ES-I3 (cell line): ENCODE results near the gene CEBPA.

ENCODE experiments used
- H3K36me3 ChIP-seq: 2 replicates; pipeline ENCODE4 v1.6.1; 2013; ENCODE audit warnings: mild to moderate bottlenecking, low read length, control low read depth, moderate library complexity; ENCODE audit not compliant: insufficient read depth
- H3K4me1 ChIP-seq: 2 replicates; pipeline ENCODE4 v1.6.1; 2013; ENCODE audit warnings: mild to moderate bottlenecking, control low read depth, low read length; ENCODE audit not compliant: insufficient read depth
- H3K9ac ChIP-seq: 2 replicates; pipeline ENCODE4 v1.6.1; 2013; ENCODE audit warnings: low read depth, mild to moderate bottlenecking, low read length, moderate library complexity
- H3K9me3 ChIP-seq: 2 replicates; pipeline ENCODE4 v1.6.1; 2013; ENCODE audit warnings: mild to moderate bottlenecking, low read length, moderate library complexity; ENCODE audit not compliant: control insufficient read depth, insufficient read depth

The CEBPA gene

DNA sequence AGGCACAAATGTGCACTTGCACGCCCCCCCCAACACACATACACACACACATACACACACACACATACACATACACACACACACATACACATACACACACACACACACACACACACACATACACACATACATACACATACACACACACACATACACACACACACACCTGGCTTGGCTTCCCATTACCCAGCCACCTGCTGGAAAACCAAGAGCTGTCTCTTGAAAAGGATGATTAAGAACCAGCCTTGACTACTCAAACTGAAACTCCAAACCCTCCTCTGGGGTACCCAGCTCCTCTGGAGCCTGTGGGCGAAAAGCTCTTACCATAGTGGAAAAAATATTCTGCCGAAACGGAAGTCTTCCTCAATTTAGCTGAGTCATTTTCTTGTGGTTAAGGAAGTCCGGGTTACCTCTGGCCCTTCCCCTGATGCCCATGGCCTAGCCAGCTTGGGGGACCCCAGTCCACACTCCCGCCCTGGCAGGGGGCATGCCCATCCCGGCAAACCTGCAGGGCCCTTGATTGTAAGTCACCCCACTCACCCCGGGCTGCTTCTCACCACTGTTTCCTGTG, 21.9 kb downstream of the CEBPA start:
- Histone ChIP-seq H3K9ac (no peak overlapping the region), H3K9me3 (no peaks in the 10 kb centered on the region), H3K4me1 (no peaks in the 10 kb centered on the region; the same call in 1 of the 2 replicates), H3K36me3 (no peaks in the 10 kb centered on the region)

DNA sequence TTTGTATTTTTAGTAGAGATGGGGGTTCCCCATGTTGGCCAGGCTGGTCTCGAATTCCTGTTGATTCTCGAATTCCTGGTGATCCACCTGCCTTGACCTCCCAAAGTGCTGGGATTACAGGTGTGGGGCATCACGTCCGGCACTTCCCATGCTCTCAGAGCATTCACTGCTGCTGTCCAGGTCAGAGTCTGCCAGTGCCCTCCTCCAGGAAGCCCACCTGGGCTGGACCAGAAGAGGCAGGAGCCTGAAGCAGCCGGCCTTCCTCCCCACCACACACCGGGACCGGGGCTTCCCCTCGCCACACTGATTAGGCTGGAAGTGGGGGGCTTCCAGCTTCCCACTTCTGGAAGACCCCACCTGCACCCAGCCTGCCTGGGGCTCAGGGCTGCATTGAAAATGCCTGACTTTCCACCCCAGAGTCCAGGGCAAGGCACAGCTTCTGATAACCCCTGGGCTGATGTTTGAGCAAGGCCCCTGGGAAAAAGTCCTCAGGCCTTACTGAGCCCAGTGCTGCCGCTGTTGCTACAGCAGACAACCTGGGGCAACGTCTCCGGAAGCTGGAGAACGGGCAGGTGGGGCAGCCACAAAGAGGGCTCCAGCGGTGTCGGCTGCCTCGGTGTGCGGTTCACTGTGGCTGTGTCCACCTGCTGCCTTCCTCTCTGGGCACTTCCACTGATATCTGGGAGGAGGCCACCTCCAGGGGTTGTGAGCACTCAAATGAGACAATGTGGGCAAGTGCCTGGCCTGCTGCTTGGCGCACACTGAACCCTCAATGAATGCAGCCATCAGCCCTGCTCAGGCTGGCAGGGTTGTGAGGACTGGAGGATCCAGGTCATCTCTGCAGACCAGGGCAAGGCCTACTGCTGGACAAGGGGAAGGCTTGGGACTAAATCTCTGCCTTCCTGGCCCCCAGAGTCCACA, 22.6 kb downstream of the CEBPA start:
- H3K9ac ChIP-seq: no peak overlapping the region
- H3K4me1 ChIP-seq: no peaks in the 10 kb centered on the region
- no peaks in the 10 kb centered on the region for H3K36me3 ChIP-seq

DNA sequence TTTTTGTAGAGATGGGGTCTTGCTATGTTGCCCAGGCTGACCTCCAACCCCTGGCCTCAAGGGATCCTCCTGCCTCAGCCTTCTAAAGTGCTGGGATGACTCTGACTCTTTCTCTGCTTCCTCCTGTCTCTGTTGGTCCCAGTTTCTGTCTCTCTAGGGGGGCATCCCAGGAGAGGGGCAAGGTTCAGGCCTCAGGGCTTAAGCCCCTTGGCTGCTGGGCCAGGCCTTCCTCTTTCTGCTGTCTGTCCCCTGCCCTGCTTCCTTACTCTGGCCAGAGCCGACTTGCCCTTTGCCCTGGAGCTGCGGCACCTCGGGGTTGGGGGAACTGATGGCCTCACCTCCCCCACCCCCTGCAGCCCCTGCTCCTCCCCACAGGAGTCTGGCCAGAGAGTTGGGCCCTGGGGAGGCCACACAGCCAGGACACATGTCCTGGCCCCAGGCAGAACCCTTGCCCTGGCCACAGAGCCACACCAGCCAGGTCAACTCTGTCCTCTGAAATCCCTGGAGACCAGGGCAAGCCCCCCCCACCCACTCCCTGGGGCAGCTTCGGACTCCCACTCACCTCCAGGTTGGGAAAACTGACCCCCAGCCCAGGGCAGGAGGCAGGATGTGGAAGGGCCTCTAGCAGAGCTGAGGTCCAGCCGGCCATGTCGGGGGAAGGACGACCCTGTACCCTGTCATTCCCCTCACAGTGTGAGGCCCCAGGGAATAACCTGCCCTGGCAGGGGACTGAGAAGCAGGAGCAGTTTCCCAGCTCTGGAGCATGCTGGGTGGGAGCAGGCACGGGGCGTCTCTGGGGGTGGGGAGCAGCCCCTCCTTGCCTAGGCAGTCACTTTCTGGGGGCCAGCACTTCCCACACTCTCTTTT, 23.7 kb downstream of the CEBPA start:
- Histone ChIP-seq H3K9ac (no peak overlapping the region), H3K36me3 (no peaks in the 10 kb centered on the region), H3K4me1 (peaks cover 7% of the 10 kb centered on the region; the same call in 1 of the 2 replicates), H3K9me3 (no peaks in the 10 kb centered on the region)

More for the DNA sequence above, 22.6 kb downstream of the CEBPA start:
- H3K9me3 ChIP-seq: no peaks in the 10 kb centered on the region

DNA sequence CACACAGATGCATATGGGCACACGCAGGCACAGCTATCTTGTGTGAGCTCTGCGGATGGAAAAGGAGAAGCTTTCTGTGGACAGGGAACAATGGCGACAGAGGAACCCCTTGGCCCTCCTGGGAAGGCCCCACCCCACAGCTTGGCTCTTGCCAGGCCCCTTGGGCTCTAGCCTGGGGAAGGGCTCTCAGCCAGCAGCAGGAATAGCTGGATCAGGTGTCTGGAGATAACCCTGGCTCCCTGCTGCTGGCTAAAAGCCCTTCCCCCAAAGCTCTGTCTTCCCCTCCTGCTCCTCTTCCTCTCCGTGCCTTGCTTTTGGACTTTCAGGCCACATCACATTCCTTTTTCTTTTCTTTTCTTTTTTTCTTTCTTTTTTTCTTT, 24.3 kb downstream of the CEBPA start:
- Histone ChIP-seq H3K36me3 (no peaks in the 10 kb centered on the region), H3K4me1 (peaks cover 7% of the 10 kb centered on the region; the same call in 1 of the 2 replicates), H3K9ac (no peak overlapping the region), H3K9me3 (no peaks in the 10 kb centered on the region)

DNA sequence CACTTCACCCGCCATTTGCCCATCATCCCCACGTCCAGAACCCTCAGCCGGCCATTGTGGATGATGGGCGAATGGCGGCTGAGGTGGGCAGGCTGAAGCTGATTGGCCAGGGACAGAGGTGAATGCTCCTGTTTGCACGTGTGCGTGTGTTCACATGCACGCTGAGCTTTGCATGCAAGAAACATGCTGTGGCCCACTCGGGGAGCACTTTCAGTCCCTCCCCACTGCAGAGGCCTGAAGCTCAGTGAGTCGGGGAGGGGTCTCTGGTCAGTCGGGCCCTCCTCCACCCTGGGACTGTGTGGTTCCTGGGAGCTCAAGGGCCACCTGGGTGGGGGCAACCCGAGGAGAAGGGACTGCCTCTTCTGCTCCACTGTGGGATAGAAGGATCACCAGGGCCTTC, 24.9 kb downstream of the CEBPA start:
- H3K36me3 ChIP-seq: no peaks in the 10 kb centered on the region
- peaks cover 7% of the 10 kb centered on the region; the same call in 1 of the 2 replicates for H3K4me1 ChIP-seq
- H3K9ac ChIP-seq: no peak overlapping the region
- no peaks in the 10 kb centered on the region for H3K9me3 ChIP-seq

DNA sequence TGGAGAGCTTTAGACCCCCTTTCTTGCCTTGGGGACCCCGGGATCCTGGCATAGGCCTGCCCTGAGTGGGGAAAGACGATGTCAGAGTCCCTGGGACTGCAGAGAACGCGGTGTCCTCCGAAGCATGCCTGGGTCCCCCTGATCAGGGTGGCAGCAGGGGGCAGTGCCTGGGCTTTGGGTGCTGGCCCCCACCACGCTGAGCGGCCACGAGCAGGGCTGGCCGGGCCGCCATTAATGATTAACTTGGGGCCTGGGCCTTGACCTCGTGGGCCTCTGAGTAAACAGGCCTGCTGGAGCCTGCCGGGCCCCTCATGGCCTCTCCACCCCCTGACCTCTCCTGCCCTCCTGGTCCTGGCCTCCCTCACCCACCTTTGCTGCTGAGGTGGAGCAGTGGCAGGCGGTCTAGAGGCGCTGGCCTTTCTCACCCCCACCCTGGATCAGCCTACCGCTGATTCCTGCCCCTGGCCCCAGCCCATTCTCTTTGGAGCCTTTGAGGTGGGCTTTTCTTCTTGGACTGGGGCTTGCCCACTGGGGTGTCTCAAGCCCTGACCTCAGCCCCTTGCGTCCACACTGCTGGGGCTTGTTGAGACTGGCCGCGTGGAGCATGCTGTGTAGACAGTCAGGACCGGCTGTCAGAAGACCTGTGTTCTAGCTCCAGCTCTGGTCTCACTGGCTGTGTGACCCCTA, 26.3 kb downstream of the CEBPA start:
- H3K4me1 ChIP-seq: peaks cover 7% of the 10 kb centered on the region; the same call in 1 of the 2 replicates
- H3K36me3 ChIP-seq: no peaks in the 10 kb centered on the region
- H3K9ac ChIP-seq: no peak overlapping the region
- H3K9me3 ChIP-seq: no peaks in the 10 kb centered on the region

DNA sequence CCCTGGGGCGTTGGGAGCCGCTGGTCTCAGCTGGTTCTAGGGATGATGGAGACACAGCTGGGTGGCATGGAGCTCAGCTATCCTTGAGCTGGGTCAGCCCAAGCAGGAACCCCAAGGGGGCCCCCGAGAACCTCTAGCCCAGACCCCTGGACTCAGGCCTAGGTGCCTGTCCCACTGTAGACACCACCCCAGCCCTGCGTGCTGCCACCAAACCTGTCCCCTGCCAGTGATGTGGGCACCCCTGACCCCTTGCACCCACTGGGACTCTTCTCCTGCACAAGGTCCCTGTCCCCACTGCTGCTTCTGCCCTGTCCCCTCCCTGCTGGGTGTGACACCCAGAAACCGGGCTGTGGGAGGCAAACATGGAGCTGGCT, 26.8 kb downstream of the CEBPA start:
- Histone ChIP-seq H3K4me1 (peaks cover 7% of the 10 kb centered on the region; the same call in 1 of the 2 replicates), H3K9ac (no peak overlapping the region), H3K9me3 (no peaks in the 10 kb centered on the region), H3K36me3 (no peaks in the 10 kb centered on the region)

DNA sequence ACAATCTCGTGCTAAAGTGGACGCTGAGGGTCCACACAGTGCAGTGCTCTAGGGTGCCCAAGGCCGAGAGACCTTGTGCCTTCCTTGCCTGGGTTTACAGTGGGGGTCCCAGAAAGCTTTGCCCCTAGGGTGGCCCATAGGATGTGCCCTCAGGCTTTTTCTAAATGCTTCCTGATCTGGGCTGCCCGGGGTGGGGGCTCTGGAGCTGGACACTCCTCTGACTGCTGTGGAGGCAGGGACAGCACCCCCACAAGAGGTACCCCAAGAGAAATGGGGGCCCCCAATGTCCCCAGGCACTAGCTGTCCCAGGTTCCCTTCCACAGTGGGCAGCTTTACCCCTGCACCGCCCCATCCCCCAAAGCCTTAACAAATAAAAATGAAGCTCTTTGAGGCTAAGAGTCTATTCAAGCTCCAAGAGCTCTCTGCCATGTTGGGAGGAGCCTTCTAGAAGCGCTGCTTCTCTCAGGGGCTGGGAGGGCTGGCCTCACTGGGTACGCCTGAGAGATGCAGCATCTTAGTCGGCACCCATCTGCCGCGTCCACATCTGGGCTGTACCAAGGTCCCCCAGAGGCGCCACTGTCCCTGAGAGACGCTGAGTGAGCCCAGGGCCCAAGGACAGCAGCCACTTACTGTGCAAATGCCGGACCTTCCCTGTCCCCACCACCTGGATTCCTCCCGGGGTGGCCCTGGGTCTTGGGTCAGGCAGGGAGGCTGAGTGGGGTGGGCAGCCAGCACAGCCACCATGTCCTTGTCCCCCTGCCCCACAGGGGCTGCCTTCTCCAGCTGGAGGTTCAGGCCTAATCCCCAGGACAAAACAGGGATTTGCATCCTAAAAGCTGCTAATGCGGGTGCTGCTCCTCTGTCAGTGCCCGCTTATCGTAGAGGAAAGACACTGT, 27.4 kb downstream of the CEBPA start:
- H3K36me3 ChIP-seq: no peaks in the 10 kb centered on the region
- no peaks in the 10 kb centered on the region for H3K9me3 ChIP-seq
- peaks cover 7% of the 10 kb centered on the region; the same call in 1 of the 2 replicates for H3K4me1 ChIP-seq
- H3K9ac ChIP-seq: no peak overlapping the region

DNA sequence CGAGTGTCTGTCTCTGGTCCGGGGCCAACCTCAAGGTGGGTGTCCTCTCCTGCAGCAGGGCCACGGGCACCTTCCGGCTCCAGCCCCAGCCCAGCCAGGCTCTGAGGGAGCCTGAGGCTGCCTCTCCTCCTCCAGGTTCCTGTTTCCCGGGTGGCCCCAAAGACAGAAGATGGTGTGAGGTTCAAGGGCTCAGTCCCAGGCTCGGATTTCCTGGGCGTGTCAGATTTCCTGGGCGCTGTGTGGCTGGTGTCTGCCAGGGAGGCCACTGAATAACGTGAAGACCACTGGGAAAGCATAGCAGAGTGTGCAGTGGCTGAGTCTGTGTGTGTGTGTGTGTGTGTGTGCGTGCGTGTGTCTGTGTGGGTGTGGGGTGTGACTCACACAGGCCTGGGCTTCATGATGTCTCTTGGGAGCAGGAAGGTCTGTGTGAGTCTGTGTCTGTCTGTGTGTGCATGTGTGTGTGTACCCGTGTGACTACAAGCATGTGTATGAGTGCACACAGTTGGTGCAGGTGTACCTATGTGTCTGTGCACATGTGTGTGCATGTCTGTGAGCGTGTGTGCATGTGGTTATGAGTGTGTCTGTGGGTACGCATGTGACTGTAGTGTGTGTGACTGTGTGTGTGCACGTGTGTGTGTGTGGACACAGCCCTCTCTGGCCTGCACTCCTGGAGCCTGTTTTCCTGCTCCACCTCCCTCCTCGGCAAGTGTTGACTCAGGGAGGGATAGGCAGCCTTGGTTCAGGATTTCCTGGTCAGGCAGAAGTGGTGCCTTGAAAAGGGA, 28.3 kb downstream of the CEBPA start:
- peaks cover 7% of the 10 kb centered on the region; the same call in 1 of the 2 replicates for H3K4me1 ChIP-seq
- no peaks in the 10 kb centered on the region for H3K9me3 ChIP-seq
- H3K36me3 ChIP-seq: no peaks in the 10 kb centered on the region
- no peak overlapping the region for H3K9ac ChIP-seq

DNA sequence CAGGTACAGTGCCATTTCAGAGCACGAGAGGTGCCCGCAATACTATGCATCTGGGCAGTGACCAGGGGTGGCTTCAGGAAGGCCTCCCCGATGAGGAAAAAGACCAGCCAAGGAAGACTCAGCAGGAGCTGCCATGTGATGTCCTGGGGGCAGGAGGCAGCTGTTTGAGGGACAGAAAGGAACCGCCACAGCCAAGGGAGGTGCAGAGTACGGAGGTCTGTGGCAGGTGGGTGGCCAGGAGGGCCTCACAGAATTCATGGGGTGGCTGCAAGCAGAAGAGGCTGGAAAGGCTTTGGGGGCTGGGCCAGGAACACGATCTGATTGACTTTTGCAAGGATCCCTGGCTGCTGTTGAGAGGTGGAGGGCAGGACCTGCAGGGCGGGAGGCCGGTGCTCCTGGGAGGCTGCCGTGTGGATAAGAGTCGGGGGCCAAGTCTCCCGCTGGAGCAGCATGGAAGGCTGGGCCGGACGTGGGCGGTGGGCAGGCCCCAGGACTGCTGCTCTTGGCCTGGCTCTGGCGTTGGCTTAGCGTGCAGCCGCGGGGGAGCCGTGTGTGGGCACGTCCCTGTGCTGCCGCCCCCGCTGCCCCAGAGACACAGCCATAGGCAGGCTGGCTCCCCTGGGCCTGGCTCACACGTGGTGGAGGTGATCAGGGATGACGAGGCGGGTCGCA, 29.1 kb downstream of the CEBPA start:
- Histone ChIP-seq H3K36me3 (no peaks in the 10 kb centered on the region), H3K4me1 (peaks cover 7% of the 10 kb centered on the region; the same call in 1 of the 2 replicates), H3K9me3 (no peaks in the 10 kb centered on the region), H3K9ac (no peak overlapping the region)

DNA sequence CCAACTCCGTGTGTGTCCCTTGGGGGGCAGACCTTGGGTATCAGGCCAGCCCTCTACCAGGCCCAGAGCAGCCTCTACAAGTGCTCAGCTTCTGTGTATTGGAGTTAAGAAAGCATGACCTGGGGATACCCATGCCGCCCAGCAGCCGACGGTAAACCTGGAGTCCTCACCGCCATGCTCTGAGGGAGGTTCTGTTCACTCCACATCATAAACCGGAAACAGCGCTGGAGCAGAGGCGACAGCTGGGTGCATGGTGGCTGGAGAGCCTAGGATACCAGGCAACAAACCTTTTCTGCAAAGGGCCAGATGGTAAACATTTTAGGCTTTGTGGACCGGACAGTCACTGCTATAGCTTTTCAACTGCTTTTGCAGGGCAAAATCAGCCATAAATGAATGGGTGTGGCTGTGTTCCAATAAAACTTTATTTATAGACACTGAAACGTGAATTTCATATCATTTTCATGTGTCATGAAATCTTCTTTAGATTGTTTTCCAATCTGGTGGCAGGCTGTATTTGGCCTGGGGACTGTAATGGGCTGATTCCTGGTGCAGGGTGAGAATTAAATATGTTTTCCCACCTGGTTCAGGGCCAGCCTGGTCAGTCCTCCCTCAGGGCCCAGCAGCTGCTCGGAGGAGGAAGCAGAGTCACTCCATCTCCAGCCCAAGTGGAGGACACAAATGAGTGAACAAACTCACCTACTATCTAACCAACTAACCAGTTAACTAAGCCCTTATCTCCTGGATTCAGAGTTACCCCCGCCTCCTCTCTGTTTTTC, 30.9 kb downstream of the CEBPA start:
- Histone ChIP-seq H3K4me1 (peaks cover 7% of the 10 kb centered on the region; the same call in 1 of the 2 replicates), H3K9ac (no peak overlapping the region), H3K9me3 (no peaks in the 10 kb centered on the region), H3K36me3 (no peaks in the 10 kb centered on the region)

DNA sequence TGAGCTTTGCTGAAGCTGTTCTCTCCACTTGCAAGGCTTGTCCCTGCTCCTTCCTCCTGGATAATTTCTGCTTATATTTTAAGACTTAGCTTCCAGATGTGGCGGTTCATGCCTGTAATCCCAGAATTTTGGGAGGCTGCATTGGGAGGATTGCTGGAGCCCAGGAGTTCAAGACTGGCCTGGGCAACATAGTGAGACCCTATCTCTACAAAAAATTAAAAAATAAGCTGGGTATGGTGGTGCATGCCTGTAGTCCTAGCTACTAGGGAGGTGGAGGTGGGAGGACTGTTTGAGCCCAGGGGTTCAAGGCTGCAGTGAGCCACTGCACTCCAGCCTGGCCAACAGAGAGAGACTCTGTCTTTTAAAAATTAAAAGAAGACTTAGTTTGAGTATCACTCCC, 31.6 kb downstream of the CEBPA start:
- no peak overlapping the region for H3K9ac ChIP-seq
- H3K9me3 ChIP-seq: no peaks in the 10 kb centered on the region
- no peaks in the 10 kb centered on the region for H3K36me3 ChIP-seq
- peaks cover 7% of the 10 kb centered on the region; the same call in 1 of the 2 replicates for H3K4me1 ChIP-seq
